ENCODE results near the gene ST8SIA5.
A peak's percentile ranks its signal among the peaks of the same experiment; 100 is the strongest.

The ST8SIA5 gene

GRCh38 chr18:46676182-46676835 lies 80.5 kb downstream of the ST8SIA5 start:
- Mint-ChIP-seq H3K36me3 (ENCODE audit: low read depth) (no peaks in the 10 kb centered on the region), H3K4me3 (no peak overlapping the region), H3K27ac (no peak overlapping the region), H3K4me1 (peaks cover 48% of the 10 kb centered on the region), H3K27me3 (ENCODE audit: low read depth, poor library complexity) (peaks cover 39% of the 10 kb centered on the region), H3K9me3 (no peaks in the 10 kb centered on the region)
- TF ChIP-seq, protein P1, sequence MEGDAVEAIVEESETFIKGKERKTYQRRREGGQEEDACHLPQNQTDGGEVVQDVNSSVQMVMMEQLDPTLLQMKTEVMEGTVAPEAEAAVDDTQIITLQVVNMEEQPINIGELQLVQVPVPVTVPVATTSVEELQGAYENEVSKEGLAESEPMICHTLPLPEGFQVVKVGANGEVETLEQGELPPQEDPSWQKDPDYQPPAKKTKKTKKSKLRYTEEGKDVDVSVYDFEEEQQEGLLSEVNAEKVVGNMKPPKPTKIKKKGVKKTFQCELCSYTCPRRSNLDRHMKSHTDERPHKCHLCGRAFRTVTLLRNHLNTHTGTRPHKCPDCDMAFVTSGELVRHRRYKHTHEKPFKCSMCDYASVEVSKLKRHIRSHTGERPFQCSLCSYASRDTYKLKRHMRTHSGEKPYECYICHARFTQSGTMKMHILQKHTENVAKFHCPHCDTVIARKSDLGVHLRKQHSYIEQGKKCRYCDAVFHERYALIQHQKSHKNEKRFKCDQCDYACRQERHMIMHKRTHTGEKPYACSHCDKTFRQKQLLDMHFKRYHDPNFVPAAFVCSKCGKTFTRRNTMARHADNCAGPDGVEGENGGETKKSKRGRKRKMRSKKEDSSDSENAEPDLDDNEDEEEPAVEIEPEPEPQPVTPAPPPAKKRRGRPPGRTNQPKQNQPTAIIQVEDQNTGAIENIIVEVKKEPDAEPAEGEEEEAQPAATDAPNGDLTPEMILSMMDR (IDR thresholded peaks at IDR 0.05), result no peak
- DNase-seq, result peak; percentile 29

DNA sequence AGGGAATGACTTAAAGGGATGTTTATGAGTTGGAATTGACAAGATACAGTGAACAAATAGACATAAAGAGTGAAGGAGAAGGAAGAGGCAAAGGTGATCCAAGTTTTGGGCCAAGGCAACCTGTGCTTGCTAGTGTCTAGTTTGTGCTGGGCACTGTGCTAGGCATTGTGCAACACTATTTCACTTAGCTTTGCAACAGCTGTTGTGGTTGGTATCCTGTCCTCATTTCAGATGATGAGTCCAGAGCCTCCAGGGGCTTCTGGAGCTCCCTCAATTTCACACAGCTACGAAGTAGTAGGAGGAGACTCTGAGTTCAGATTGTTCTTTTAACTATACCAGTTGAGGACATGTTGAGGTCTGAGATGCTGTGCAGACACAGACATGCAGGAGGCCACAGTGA lies 81.7 kb downstream of the ST8SIA5 start:
- no peak for DNase-seq
- Mint-ChIP-seq H3K4me1 (peaks cover 48% of the 10 kb centered on the region), H3K4me3 (no peak overlapping the region), H3K36me3 (ENCODE audit: low read depth) (no peaks in the 10 kb centered on the region), H3K27me3 (ENCODE audit: low read depth, poor library complexity) (peaks cover 37% of the 10 kb centered on the region), H3K9me3 (no peaks in the 10 kb centered on the region), H3K27ac (no peak overlapping the region)
- TF ChIP-seq, protein P1 (IDR thresholded peaks at IDR 0.05), result no peak

DNA sequence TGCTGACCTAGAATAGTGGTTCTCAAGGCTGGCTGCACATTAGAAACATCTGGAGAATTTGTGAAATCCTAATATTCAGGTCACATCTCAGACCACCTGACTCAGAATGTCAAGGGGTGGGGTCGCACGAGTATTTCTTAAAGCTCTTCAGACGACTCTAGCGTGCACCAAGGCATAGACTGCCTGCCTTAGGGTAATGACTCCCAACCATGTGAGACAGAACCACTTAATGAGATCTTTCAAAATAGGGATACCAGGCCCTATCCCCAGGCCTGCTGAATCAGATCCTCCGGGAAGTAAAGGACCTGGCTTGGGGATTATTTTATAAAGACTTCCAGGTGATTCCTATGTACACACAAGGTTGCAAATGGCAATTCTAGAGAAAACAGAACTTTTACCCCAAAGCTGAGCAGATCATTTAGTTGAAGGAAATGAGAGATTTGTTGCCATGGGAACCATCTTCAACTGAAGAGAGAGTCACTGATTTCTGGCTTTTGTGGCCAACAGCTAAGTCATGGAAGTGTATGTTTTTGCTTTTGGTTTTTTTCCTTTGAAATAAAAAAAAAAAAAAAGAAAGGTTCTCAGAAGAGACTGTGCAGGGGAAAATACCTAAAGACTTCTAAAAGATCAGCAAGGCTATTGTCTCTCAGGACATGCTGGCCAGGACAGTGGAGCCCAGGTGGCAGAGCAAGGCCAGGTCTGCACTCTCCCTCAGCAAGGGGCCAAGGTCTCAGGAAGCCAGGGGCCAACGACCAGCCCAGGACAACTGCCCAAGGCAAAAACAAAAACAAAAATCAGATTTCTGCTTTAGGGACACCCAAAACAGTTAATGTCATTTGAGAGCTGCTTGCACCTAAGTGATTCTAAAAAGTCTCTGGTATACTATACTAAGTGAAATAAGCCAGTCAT lies 84.5 kb downstream of the ST8SIA5 start:
- peaks cover 42% of the 10 kb centered on the region for H3K27me3 Mint-ChIP-seq (ENCODE audit: low read depth, poor library complexity)
- H3K4me1 Mint-ChIP-seq, result peaks cover 32% of the 10 kb centered on the region
- DNase-seq, result no peak
- H3K36me3 Mint-ChIP-seq (ENCODE audit: low read depth), result no peaks in the 10 kb centered on the region
- no peak overlapping the region for H3K27ac Mint-ChIP-seq
- TF ChIP-seq, protein P1 (IDR thresholded peaks at IDR 0.05), result no peak
- no peak overlapping the region for H3K4me3 Mint-ChIP-seq
- H3K9me3 Mint-ChIP-seq, result no peaks in the 10 kb centered on the region

DNA sequence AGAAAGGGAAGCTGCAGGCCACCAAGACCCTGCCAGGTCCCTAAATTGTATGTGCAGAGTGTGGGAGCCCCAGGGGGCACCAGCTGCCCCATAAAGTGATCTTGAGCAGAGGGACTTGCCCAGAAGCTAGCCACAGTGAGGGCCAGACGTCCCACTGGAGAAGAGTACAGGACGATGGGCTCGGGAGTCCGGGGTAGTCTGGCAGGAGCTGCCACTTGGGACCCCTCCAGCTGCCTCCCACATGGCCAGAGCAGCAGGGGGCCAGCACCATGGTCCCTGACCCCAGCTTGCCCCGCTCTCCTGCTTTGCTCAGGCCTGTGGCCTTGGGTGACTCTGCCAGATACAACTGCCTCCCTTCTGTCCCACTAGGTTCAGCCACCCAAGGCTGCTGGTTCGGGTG lies 88.2 kb downstream of the ST8SIA5 start:
- H3K4me3 Mint-ChIP-seq, result no peak overlapping the region
- H3K4me1 Mint-ChIP-seq, result peaks cover 10% of the 10 kb centered on the region
- no peak overlapping the region for H3K27ac Mint-ChIP-seq
- H3K9me3 Mint-ChIP-seq, result peaks cover 1% of the 10 kb centered on the region
- peaks cover 40% of the 10 kb centered on the region for H3K27me3 Mint-ChIP-seq (ENCODE audit: low read depth, poor library complexity)
- TF ChIP-seq, protein P1 (IDR thresholded peaks at IDR 0.05), result no peak
- H3K36me3 Mint-ChIP-seq (ENCODE audit: low read depth), result no peaks in the 10 kb centered on the region
- DNase-seq, result no peak

- Mint-ChIP-seq H3K4me3 (no peak overlapping the region), H3K9me3 (peaks cover 7% of the 10 kb centered on the region), H3K27ac (no peak overlapping the region), H3K27me3 (ENCODE audit: low read depth, poor library complexity) (peaks cover 41% of the 10 kb centered on the region), H3K36me3 (ENCODE audit: low read depth) (no peaks in the 10 kb centered on the region), H3K4me1 (peaks cover 8% of the 10 kb centered on the region)
- TF ChIP-seq, protein P1 (IDR thresholded peaks at IDR 0.05), result no peak
- no peak for DNase-seq
Measured at GRCh38 chr18:46668135-46668534, 88.7 kb downstream of the ST8SIA5 start.
